ENCODE data around the gene POLR1D. TPM values are rescaled to one million over a fixed set of nuclear protein-coding genes. Genes with fewer than 3 reads are reported as not detected.
A peak's percentile ranks its signal among the peaks of the same experiment; 100 is the strongest.

POLR1D gene
- total RNA-seq, 1 donor from 2014 or later: 75.2 TPM

DNA sequence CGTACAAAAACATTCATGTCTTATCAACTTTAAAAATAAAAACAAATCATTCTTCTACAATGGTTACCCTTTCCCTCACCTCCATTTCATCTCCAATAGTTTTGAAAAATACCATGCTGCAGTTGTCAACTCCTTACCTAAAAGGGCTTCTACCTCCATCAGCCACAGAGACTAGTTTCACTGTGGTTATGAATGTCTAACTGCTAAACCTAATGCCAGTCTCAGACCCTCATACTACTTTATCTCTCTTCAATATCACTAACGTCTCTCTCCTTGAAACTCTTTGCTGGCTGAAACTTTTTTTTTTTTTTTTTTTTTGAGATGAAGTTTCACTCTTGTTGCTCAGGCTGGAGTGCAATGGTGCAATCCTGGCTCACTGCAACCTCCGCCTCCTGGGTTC is 28.4 kb upstream of the POLR1D start:
- no peaks in the 10 kb centered on the region for H3K4me1 Mint-ChIP-seq (ENCODE audit: low read depth)
- H3K27me3 Mint-ChIP-seq (ENCODE audit: low read depth): no peaks in the 10 kb centered on the region
- TF ChIP-seq, protein P1, sequence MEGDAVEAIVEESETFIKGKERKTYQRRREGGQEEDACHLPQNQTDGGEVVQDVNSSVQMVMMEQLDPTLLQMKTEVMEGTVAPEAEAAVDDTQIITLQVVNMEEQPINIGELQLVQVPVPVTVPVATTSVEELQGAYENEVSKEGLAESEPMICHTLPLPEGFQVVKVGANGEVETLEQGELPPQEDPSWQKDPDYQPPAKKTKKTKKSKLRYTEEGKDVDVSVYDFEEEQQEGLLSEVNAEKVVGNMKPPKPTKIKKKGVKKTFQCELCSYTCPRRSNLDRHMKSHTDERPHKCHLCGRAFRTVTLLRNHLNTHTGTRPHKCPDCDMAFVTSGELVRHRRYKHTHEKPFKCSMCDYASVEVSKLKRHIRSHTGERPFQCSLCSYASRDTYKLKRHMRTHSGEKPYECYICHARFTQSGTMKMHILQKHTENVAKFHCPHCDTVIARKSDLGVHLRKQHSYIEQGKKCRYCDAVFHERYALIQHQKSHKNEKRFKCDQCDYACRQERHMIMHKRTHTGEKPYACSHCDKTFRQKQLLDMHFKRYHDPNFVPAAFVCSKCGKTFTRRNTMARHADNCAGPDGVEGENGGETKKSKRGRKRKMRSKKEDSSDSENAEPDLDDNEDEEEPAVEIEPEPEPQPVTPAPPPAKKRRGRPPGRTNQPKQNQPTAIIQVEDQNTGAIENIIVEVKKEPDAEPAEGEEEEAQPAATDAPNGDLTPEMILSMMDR (IDR thresholded peaks at IDR 0.05): no peak
- no peaks in the 10 kb centered on the region for H3K36me3 Mint-ChIP-seq (ENCODE audit: low read depth)
- DNase-seq (ENCODE audit: low spot score): no peak
- no peak overlapping the region for H3K27ac Mint-ChIP-seq (ENCODE audit: unreplicated experiment)
- no peak overlapping the region for H3K4me3 Mint-ChIP-seq (ENCODE audit: unreplicated experiment)
- H3K9me3 Mint-ChIP-seq (ENCODE audit: low read depth): peaks cover 2% of the 10 kb centered on the region

DNA sequence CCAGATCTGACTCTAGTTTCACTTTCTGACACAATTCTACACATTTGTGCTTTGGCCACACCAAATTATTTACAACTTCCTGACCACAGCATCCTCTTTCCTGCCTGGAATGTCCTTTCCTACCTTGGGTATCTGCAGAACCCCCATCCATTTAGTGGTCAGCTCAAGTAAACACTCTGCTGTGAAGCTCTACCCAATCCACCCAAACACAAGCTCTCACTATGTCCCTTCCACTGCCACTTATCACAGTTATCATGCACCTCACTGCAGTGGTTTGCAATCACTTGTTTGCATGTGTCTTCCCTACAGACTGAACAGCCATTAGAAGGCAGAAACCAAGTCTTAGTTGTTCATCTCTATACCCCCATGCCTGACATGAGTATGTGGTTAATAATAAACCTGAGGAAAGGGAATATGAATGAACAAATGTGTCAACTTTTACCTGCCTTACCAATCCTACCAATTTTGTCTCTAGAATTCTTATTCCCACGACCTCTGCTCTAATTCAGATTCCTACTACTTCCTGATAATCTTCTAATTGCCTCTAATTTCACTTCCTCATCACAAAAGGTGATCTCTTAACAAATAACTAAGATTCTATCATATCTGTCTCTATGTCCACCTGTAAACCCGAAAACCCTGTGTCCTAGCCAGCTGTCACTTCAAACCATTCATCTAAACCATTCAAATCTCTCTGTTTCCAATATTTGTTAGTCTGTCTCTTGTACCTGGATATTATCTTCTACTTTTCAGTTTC is 26.5 kb upstream of the POLR1D start:
- no peak for DNase-seq (ENCODE audit: low spot score)
- H3K4me3 Mint-ChIP-seq (ENCODE audit: unreplicated experiment): no peak overlapping the region
- TF ChIP-seq, protein P1 (IDR thresholded peaks at IDR 0.05): no peak
- H3K9me3 Mint-ChIP-seq (ENCODE audit: low read depth): no peaks in the 10 kb centered on the region
- H3K27me3 Mint-ChIP-seq (ENCODE audit: low read depth): no peaks in the 10 kb centered on the region
- no peak overlapping the region for H3K27ac Mint-ChIP-seq (ENCODE audit: unreplicated experiment)
- peaks cover 10% of the 10 kb centered on the region for H3K4me1 Mint-ChIP-seq (ENCODE audit: low read depth)
- H3K36me3 Mint-ChIP-seq (ENCODE audit: low read depth): no peaks in the 10 kb centered on the region

DNA sequence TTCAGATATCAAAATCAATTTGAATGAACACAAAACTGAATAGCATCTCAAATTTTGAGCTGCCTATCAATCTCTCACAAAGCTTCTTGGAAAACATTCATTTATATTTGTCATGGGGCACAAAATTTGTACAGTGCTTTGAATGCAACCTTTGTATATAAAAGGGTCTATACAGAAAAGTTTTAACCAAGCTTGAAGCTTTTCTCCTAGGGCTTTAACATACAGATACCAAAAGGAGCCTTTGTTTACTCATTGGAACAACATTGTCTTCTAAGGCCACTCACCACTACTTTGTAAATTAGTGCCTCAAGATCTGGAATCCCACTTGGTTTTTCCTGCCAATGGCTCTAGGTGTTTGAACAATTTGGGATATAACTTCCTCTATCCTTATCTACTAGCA is 22.6 kb upstream of the POLR1D start:
- H3K9me3 Mint-ChIP-seq (ENCODE audit: low read depth): no peaks in the 10 kb centered on the region
- H3K27me3 Mint-ChIP-seq (ENCODE audit: low read depth): no peaks in the 10 kb centered on the region
- no peaks in the 10 kb centered on the region for H3K36me3 Mint-ChIP-seq (ENCODE audit: low read depth)
- no peak for DNase-seq (ENCODE audit: low spot score)
- peaks cover 14% of the 10 kb centered on the region for H3K4me1 Mint-ChIP-seq (ENCODE audit: low read depth)
- TF ChIP-seq, protein P1 (IDR thresholded peaks at IDR 0.05): no peak
- no peak overlapping the region for H3K27ac Mint-ChIP-seq (ENCODE audit: unreplicated experiment)
- no peak overlapping the region for H3K4me3 Mint-ChIP-seq (ENCODE audit: unreplicated experiment)

DNA sequence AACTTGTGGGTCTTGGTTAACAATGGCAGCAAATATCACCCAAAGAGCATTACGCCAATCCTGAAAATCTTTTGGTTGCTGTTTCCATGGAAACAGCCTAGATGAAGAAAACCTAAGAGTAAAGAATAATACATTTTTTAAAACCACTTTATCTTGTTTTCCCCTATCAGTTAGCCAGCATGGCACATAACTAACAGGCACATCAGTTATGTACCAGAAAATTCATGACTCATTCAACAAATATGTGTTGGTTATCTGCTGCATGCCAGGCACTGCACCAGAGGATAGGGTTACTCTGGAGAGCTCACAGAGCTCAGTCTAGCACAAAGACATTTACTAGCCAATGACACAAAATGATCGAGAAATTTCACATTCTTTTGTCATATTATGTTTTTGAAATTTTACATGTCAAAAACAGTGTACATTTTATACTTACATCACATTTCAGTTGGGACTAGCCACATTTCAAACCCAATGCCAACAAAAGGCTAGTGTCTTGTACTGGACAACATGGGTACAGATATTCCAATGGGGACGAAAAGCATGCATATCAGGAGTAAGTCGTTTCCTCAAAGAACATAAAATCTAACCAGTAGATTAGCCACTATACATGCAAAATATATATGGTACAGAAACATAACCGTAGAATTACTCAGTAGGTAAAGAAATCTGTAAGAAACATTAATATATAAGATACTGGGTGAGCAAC is 21.7 kb upstream of the POLR1D start:
- Mint-ChIP-seq H3K27ac (ENCODE audit: unreplicated experiment) (peak overlapping the region; percentile 71), H3K4me3 (ENCODE audit: unreplicated experiment) (no peak overlapping the region), H3K4me1 (ENCODE audit: low read depth) (peaks cover 14% of the 10 kb centered on the region), H3K27me3 (ENCODE audit: low read depth) (no peaks in the 10 kb centered on the region), H3K36me3 (ENCODE audit: low read depth) (no peaks in the 10 kb centered on the region), H3K9me3 (ENCODE audit: low read depth) (no peaks in the 10 kb centered on the region)
- TF ChIP-seq, protein P1 (IDR thresholded peaks at IDR 0.05): no peak
- DNase-seq (ENCODE audit: low spot score): no peak

DNA sequence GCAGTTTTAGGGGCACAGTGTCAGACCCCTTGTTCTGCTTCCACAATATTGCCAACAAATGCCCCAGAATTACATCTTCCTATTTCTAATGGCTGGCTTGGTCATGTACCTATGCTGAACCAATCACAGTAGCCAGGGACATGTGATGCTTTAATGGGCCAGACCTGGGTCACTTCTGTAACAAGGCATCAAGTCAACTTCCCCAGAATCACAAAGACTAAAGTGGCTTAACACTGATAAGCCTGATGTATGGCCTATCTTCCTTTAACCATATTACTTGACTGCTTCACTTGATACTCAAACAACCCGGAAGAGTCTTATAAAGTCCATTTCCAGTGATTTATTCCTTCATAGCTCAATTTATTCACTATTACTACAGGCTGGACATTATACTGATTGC is 21.0 kb upstream of the POLR1D start:
- DNase-seq (ENCODE audit: low spot score): no peak
- Mint-ChIP-seq H3K4me3 (ENCODE audit: unreplicated experiment) (no peak overlapping the region), H3K9me3 (ENCODE audit: low read depth) (no peaks in the 10 kb centered on the region), H3K27me3 (ENCODE audit: low read depth) (no peaks in the 10 kb centered on the region), H3K27ac (ENCODE audit: unreplicated experiment) (peak overlapping the region; percentile 67), H3K36me3 (ENCODE audit: low read depth) (no peaks in the 10 kb centered on the region), H3K4me1 (ENCODE audit: low read depth) (peaks cover 16% of the 10 kb centered on the region)
- TF ChIP-seq, protein P1 (IDR thresholded peaks at IDR 0.05): no peak
